Hepatocyte (in vitro differentiated cells): ENCODE data around the gene TXNRD2. TPM values are rescaled to one million over a fixed set of nuclear protein-coding genes. Genes with fewer than 3 reads are reported as not detected.

ENCODE experiments used
- DNase-seq: peaks from one replicate; pipeline ENCODE4 v3.0.0-alpha.2; 2016; ENCODE audit warnings: low spot score
- H2AFZ ChIP-seq: fragments of 200-600 bp; sonication (generic); 2 replicates; pipeline ENCODE4 v1.6.0; 2016; ENCODE audit warnings: antibody characterized with exemption, mild to moderate bottlenecking
- H3K27ac ChIP-seq: fragments of 200-600 bp; sonication (generic); 2 replicates; pipeline ENCODE4 v1.5.1; 2016; ENCODE audit warnings: mild to moderate bottlenecking
- H3K27me3 ChIP-seq: fragments of 200-600 bp; sonication (generic); 2 replicates; pipeline ENCODE4 v1.6.1; 2016
- H3K36me3 ChIP-seq: fragments of 200-600 bp; sonication (generic); replicated peaks from 2 replicates; pipeline ENCODE4 v1.5.1; 2016; ENCODE audit warnings: low read depth; ENCODE audit not compliant: insufficient read depth
- H3K4me1 ChIP-seq: fragments of 200-600 bp; sonication (generic); 2 replicates; pipeline ENCODE4 v1.5.1; 2016; ENCODE audit warnings: mild to moderate bottlenecking, moderate library complexity; ENCODE audit not compliant: insufficient read depth
- H3K4me2 ChIP-seq: fragments of 200-600 bp; sonication (generic); 2 replicates; pipeline ENCODE4 v1.6.0; 2016
- H3K4me3 ChIP-seq: fragments of 200-600 bp; sonication (generic); 2 replicates; pipeline ENCODE4 v1.5.1; 2016; ENCODE audit warnings: mild to moderate bottlenecking
- H3K79me2 ChIP-seq: fragments of 200-600 bp; sonication (generic); 2 replicates; pipeline ENCODE4 v1.6.0; 2017; ENCODE audit warnings: mild to moderate bottlenecking
- H3K9me2 ChIP-seq: fragments of 200-600 bp; sonication (generic); replicated peaks from 2 replicates; pipeline ENCODE4 v1.6.0; 2017; ENCODE audit warnings: mild to moderate bottlenecking; ENCODE audit not compliant: insufficient read depth
- H3K9me3 ChIP-seq: fragments of 200-600 bp; sonication (generic); 2 replicates; pipeline ENCODE4 v1.5.1; 2016; ENCODE audit warnings: low read depth, mild to moderate bottlenecking
- H4K20me1 ChIP-seq: fragments of 200-600 bp; sonication (generic); 2 replicates; pipeline ENCODE4 v1.6.0; 2016; ENCODE audit warnings: mild to moderate bottlenecking; ENCODE audit not compliant: insufficient read depth, poor library complexity, severe bottlenecking
- CTCF ChIP-seq: fragments of 200-600 bp; sonication (generic); IDR thresholded peaks from 2 replicates; pipeline ENCODE4 v1.5.1; 2016; ENCODE audit warnings: antibody characterized with exemption, mild to moderate bottlenecking; ENCODE audit not compliant: poor library complexity
- EZH2 ChIP-seq: fragments of 200-600 bp; sonication (generic); IDR thresholded peaks from 2 replicates; pipeline ENCODE4 v1.6.1; 2016; ENCODE audit warnings: antibody characterized with exemption, mild to moderate bottlenecking, borderline replicate concordance
- EZH2phosphoT487 ChIP-seq: fragments of 200-600 bp; sonication (generic); IDR thresholded peaks from one replicate; pipeline ENCODE4 v1.6.1; 2018; ENCODE audit warnings: antibody characterized with exemption, mild to moderate bottlenecking, low read depth, moderate library complexity; ENCODE audit not compliant: unreplicated experiment, severe bottlenecking
- WGBS: methylation state at CpG from one replicate; pipeline ENCODE4 v1.1.6; 2016; ENCODE audit warnings: low lambda C conversion rate; ENCODE audit errors: missing lambda C conversion rate; 5-methylcytosine and 5-hydroxymethylcytosine counted together
- polyA plus RNA-seq: library from polyadenylated mRNA; unstranded; fragments of >200 nt; fragmentation: Nextera tagmentation; extraction: Ambion mirVana; gene quantifications from 2 replicates; pipeline ENCODE4 v1.2.1, GENCODE V29; 2016
- total RNA-seq: library from RNA; depleted of rRNA; stranded (reverse); fragments of >200 nt; gene quantifications from 2 replicates; pipeline ENCODE4 v1.2.3, GENCODE V29; 2014

The TXNRD2 gene
- total and polyA plus RNA-seq, 2 experiments from 2014 or later, result 0.60 to 2.1 TPM

DNA sequence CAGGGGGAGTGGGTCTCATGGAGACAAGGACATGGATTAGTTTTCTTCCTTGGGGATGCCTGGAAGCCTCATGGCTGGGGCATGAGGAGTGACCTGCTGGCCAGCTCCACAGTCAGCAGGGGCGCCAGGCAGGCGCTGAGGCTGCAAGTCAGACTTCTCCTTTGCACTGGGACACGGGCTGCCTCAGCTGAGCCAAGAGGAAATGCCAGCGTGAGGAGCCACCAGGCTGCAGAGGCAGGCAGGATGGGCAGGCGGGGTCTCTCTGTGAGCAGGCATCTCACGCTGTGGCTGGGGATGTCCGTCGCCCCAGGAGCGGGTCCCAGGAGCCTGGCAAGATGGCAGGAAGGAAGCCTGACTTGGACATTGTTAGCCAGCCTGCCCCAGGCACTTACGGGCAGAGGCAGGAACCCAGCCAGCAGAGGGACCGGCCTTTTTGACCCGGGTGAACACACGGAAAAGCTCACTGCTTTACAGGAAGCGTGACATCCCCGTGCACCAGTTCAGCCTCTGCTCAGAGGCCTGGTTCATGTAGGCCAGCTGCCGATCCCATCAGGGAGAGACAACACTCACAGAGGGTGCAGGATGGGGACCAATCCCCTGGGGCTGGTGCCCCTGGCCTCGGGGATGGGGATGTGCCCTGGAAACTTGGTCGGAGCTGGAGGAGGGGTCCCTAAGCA lies 97.1 kb downstream of the TXNRD2 start:
- Histone ChIP-seq H2AFZ (no peak overlapping the region), H3K79me2 (peaks cover 20% of the 10 kb centered on the region), H3K4me2 (no peak overlapping the region), H3K27ac (no peak overlapping the region), H4K20me1 (no peaks in the 10 kb centered on the region), H3K27me3 (no peaks in the 10 kb centered on the region), H3K9me2 (no peaks in the 10 kb centered on the region), H3K4me3 (no peak overlapping the region), H3K36me3 (no peaks in the 10 kb centered on the region), H3K9me3 (no peaks in the 10 kb centered on the region), H3K4me1 (peaks cover 16% of the 10 kb centered on the region)
- TF ChIP-seq EZH2phosphoT487 (no peak), CTCF (no peak), EZH2 (no peak)
- WGBS, result 83% methylated on average over 18 of the region's 18 CpGs
- no peak for DNase-seq

DNA sequence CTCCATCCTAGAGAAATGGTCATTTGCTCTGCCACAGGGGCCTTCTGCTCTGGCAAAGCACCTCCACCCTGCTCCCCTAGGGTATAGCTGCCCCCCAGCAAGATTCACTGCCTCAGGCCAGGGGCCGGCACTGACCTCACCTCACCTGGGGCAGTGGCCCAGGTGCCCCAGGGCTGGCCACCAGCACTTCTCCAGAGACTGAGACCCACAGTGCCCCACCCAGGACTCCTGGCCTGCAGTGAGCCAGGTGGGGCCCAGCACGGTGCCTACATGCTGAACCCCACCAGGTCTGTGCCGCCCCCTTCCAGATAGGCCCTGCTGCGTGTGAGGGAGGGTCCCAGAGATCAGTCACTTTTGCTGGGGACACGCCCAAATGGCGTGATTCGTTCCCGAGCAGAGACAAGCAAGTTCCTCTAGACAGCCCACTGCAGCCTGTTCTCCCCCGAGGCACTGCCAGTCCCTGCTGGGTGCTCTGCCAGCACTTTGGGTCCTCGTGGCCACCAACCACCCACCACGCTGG lies 97.7 kb downstream of the TXNRD2 start:
- no peak for DNase-seq
- no peak overlapping the region for H3K27ac ChIP-seq
- no peak overlapping the region for H3K4me3 ChIP-seq
- no peaks in the 10 kb centered on the region for H4K20me1 ChIP-seq
- no peaks in the 10 kb centered on the region for H3K9me2 ChIP-seq
- no peak overlapping the region for H2AFZ ChIP-seq
- TF ChIP-seq CTCF, result no peak
- no peak for TF ChIP-seq EZH2phosphoT487
- TF ChIP-seq EZH2, result no peak
- peaks cover 20% of the 10 kb centered on the region for H3K79me2 ChIP-seq
- no peaks in the 10 kb centered on the region for H3K36me3 ChIP-seq
- H3K9me3 ChIP-seq, result no peaks in the 10 kb centered on the region
- 87% methylated on average over 11 of the region's 11 CpGs for WGBS
- H3K4me2 ChIP-seq, result no peak overlapping the region
- peaks cover 10% of the 10 kb centered on the region for H3K4me1 ChIP-seq
- no peaks in the 10 kb centered on the region for H3K27me3 ChIP-seq

DNA sequence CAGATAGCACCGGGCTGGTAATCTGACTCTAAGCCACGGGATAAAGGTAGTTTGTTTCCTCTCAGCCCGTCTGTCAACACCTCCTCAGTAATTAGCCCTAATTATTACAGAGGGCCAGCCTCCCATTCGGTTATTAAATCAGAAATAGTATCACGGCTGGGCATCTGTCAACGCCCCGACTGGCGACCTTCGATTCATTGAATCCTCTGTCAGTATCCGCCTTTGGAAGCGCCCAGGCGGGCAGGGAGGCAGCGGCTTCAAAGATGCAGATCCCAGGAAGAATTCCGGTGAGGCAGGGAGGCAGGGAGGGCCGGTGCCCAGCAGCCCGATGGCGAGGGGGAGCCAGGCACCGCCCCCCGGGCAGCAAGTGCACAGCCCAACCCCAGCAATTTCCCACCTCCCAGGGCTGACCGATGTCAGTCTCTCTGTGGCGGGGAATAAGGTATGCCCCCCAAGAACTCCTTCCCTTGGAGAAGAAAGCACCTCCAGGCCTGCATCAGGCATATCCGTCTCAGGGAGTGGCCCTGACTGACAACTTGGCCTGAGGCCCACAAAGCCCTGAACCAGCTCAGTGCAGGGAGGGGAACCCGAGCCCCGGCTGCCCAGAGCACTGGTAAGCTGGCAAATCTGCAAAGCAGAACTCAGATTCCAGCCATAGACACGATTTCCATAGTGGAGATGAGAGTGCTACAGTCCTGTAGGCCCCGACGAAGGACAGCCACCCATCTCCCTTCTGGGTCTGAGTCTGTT lies 98.3 kb downstream of the TXNRD2 start:
- H3K9me3 ChIP-seq, result no peaks in the 10 kb centered on the region
- 78% methylated on average over 27 of the region's 27 CpGs for WGBS
- peak; percentile 5 for DNase-seq
- H2AFZ ChIP-seq, result no peak overlapping the region
- H3K36me3 ChIP-seq, result no peaks in the 10 kb centered on the region
- H3K79me2 ChIP-seq, result peaks cover 17% of the 10 kb centered on the region
- no peaks in the 10 kb centered on the region for H4K20me1 ChIP-seq
- H3K27ac ChIP-seq, result no peak overlapping the region
- H3K27me3 ChIP-seq, result no peaks in the 10 kb centered on the region
- no peak overlapping the region for H3K4me3 ChIP-seq
- H3K4me2 ChIP-seq, result no peak overlapping the region
- H3K9me2 ChIP-seq, result no peaks in the 10 kb centered on the region
- H3K4me1 ChIP-seq, result peaks cover 4% of the 10 kb centered on the region
- TF ChIP-seq CTCF, result no peak
- no peak for TF ChIP-seq EZH2phosphoT487
- no peak for TF ChIP-seq EZH2
